CD4-positive, alpha-beta T cell treated with Interleukin-4 for 4 hours (primary cell): ENCODE data around the gene UNC5C.

Experiments
- DNase-seq: peaks from one replicate; pipeline ENCODE4 v3.0.0-alpha.2; 2020

Gene UNC5C

GRCh38 chr4:95256108-95256835, 292.5 kb downstream of the UNC5C start:
- no peak for DNase-seq

- DNase-seq = no peak
These were observed 293.2 kb downstream of the UNC5C start for GRCh38 chr4:95255396-95256107.

- DNase-seq = no peak
These were observed 297.2 kb downstream of the UNC5C start for GRCh38 chr4:95251568-95251967.

- no peak for DNase-seq
These were observed 298.1 kb downstream of the UNC5C start for GRCh38 chr4:95250544-95251137.

- DNase-seq = no peak
These were observed 299.2 kb downstream of the UNC5C start for GRCh38 chr4:95249426-95250021.

- DNase-seq = no peak
These were observed 299.9 kb downstream of the UNC5C start for GRCh38 chr4:95248720-95249425.

GRCh38 chr4:95243892-95244291, 304.9 kb downstream of the UNC5C start:
- no peak for DNase-seq

GRCh38 chr4:95238554-95238953, 310.2 kb downstream of the UNC5C start:
- DNase-seq = no peak

- no peak for DNase-seq
These were observed 316.2 kb downstream of the UNC5C start for GRCh38 chr4:95232358-95233156.

- DNase-seq = no peak
These were observed 317.1 kb downstream of the UNC5C start for GRCh38 chr4:95231681-95232080.

GRCh38 chr4:95225849-95226248, 322.9 kb downstream of the UNC5C start:
- DNase-seq = no peak

- no peak for DNase-seq
These were observed 324.4 kb downstream of the UNC5C start for GRCh38 chr4:95224402-95224801.

- no peak for DNase-seq
These were observed 328.3 kb downstream of the UNC5C start for GRCh38 chr4:95220205-95221175.

- DNase-seq = no peak
These were observed 329.7 kb downstream of the UNC5C start for GRCh38 chr4:95219109-95219508.

- DNase-seq = no peak
These were observed 331.6 kb downstream of the UNC5C start for GRCh38 chr4:95217197-95217596.

- no peak for DNase-seq
These were observed 332.1 kb downstream of the UNC5C start for GRCh38 chr4:95216636-95217035.

- no peak for DNase-seq
These were observed 332.7 kb downstream of the UNC5C start for GRCh38 chr4:95215991-95216605.

GRCh38 chr4:95215043-95215442, 333.7 kb downstream of the UNC5C start:
- no peak for DNase-seq

- DNase-seq = no peak
These were observed 334.4 kb downstream of the UNC5C start for GRCh38 chr4:95214408-95214807.

- DNase-seq = no peak
These were observed 335.4 kb downstream of the UNC5C start for GRCh38 chr4:95213366-95213765.
